COR-L47 (cell line): Measurements from ENCODE around the gene GSAP.

Experiments used
- DNase-seq: peaks from one replicate; lab custom pipeline; 2025; lab: John Stamatoyannopoulos, UW

Gene GSAP

GRCh38 chr7:77327067-77327931 lies 88.8 kb downstream of the GSAP start:
- DNase-seq: peak; percentile 57

GRCh38 chr7:77326131-77326530 lies 90.0 kb downstream of the GSAP start:
- no peak for DNase-seq

GRCh38 chr7:77321300-77321699 lies 94.8 kb downstream of the GSAP start:
- no peak for DNase-seq

- no peak for DNase-seq
Measured at GRCh38 chr7:77320714-77321113, 95.4 kb downstream of the GSAP start.

GRCh38 chr7:77320137-77320536 lies 96.0 kb downstream of the GSAP start:
- no peak for DNase-seq

GRCh38 chr7:77318019-77318418 lies 98.1 kb downstream of the GSAP start:
- DNase-seq: no peak

- DNase-seq: no peak
Measured at GRCh38 chr7:77316219-77316978, 99.8 kb downstream of the GSAP start.

GRCh38 chr7:77315182-77315591 lies 101.0 kb downstream of the GSAP start:
- peak; percentile 75 for DNase-seq

GRCh38 chr7:77313876-77314480 lies 102.2 kb downstream of the GSAP start:
- no peak for DNase-seq

- DNase-seq: no peak
Measured at GRCh38 chr7:77313085-77313484, 103.1 kb downstream of the GSAP start.

GRCh38 chr7:77310982-77311381 lies 105.2 kb downstream of the GSAP start:
- DNase-seq: no peak

GRCh38 chr7:77309714-77310220 lies 106.4 kb downstream of the GSAP start:
- DNase-seq: no peak

GRCh38 chr7:77308792-77309191 lies 107.4 kb downstream of the GSAP start:
- no peak for DNase-seq

- no peak for DNase-seq
Measured at GRCh38 chr7:77306231-77307067, 109.7 kb downstream of the GSAP start.

GRCh38 chr7:77295549-77295948 lies 120.6 kb downstream of the GSAP start:
- no peak for DNase-seq

- DNase-seq: no peak
Measured at GRCh38 chr7:77293046-77293445, 123.1 kb downstream of the GSAP start.

GRCh38 chr7:77290425-77290824 lies 125.7 kb downstream of the GSAP start:
- no peak for DNase-seq

- no peak for DNase-seq
Measured at GRCh38 chr7:77289387-77289786, 126.8 kb downstream of the GSAP start.

GRCh38 chr7:77288676-77289320 lies 127.4 kb downstream of the GSAP start:
- no peak for DNase-seq

- DNase-seq: no peak
Measured at GRCh38 chr7:77284616-77285015, 131.5 kb downstream of the GSAP start.

- DNase-seq: no peak
Measured at GRCh38 chr7:77284005-77284404, 132.1 kb downstream of the GSAP start.
